Fibroblast of lung (primary cell): ENCODE results near the gene TPCN2.

Experiments used
- CTCF ChIP-seq, 2 donors: IDR thresholded peaks in 1 of 2; conservative IDR thresholded peaks in 1 of 2; 1 replicate in 1 of 2; 2 replicates in 1 of 2; pipeline ENCODE4 v1.5.1; 2011 to 2012; ENCODE audit warnings: low read length in 2 of 2, control low read depth in 1 of 2, inconsistent platforms in 1 of 2, low read depth in 1 of 2, mild to moderate bottlenecking in 1 of 2
- EZH2 ChIP-seq: IDR thresholded peaks from 2 replicates; pipeline ENCODE4 v1.5.1; 2012; ENCODE audit warnings: low read length, control low read depth, mild to moderate bottlenecking; ENCODE audit errors: missing control alignments

- TF ChIP-seq CTCF (conservative IDR thresholded peaks at IDR 0.05 in 1 of 2, IDR thresholded peaks at IDR 0.05 in 1 of 2; ENCODE audit: low read depth in 1 of 2, low read length in 2 of 2) = no peak
- no peak for TF ChIP-seq EZH2
Measured at GRCh38 chr11:69005183-69005630, 43.5 kb upstream of the TPCN2 start.
